HG02973 (cell line): ENCODE data around the gene ART1.

ENCODE experiments used
- ATAC-seq: cut with Tn5 transposase; IDR thresholded peaks from one replicate; pipeline ENCODE4 v1.9.1; 2021; ENCODE audit warnings: moderate library complexity; ENCODE audit not compliant: unreplicated experiment

ART1 gene

GRCh38 chr11:3664032-3664630 lies 19.2 kb downstream of the ART1 start:
- no peak for ATAC-seq

- no peak for ATAC-seq
These were observed 20.6 kb downstream of the ART1 start for GRCh38 chr11:3665336-3666022.

- no peak for ATAC-seq
These were observed 21.1 kb downstream of the ART1 start for GRCh38 chr11:3666023-3666530.

DNA sequence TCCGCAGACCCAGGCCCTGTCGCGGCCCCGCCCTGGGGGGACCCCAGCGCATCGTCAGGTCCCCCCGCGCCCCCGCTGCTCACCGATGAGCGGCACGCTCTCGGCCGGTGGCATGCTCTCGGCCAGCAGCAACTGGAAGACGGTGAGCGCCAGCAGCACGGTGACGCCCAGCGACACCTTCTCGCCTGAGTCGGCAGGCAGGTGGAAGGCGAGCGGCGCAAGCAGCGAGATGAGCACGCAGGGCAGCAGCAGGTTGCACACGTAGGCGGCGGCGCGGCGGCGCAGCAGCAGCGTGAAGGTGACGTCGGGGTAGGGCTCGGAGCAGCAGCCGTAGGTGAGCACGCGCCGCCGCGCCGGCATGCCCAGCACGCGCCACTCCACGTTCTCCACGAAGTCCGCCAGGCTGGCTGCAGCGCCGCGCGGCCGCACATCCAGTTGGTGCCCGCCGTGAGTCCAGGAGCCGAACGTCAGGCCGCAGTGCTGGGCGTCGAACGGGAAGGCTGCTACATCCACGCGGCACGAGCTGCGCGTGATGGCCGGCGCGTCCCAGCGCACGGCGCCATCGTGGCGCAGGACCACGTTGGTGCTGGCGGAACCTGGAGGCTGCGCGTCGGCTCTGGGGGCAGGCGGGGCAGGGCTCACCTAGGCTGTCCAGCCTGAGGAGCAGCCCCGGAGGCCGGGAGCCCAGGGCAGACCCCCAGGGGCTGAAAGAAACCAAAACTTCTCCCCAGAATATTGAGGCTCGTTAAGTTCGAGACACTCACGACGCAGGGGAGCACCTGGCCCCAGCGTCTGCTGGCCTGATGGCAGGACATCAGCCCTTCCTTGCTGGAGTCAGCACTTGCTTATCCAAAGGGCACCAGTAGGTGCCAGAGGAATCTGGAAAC lies 22.5 kb downstream of the ART1 start:
- no peak for ATAC-seq

DNA sequence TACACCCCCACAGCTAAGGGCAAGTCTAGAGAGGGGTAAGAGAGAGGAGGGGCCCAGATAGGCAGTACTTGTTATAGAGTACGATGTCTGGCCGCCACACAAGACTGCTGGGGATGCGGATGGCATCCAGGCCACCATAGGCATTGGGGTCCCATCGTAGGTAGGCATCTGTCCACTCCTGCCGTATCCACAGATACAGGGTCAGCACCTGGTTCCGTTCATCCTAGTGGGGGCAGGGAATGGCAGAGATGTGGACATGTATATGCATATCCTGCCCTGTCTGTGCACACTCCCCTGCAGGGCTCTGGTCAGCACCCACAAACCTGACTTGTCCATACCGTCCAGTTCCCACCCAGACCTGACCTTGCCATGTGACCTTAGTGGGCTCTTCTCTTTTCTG lies 24.2 kb downstream of the ART1 start:
- ATAC-seq = no peak

DNA sequence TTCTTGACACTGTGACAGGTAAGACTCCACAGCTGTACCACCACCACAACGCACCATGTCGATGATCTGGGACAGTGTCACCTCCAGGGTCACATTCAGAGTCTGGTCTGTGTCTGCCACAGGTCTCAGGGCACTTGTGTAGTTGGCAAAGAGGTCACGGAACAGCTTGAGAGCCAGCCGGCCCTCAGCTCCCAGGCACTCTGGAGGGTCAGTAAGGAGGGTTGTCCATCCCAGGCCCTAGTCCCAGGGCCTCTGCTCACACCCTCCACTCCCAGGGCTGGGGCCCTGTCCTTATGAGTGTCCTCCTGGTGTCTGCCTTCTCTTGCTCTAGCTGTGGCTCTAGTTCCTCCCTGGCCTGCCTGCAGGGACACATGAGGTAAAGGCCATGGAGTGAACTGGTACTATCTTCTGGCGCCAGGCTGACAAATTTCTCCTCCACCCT lies 24.8 kb downstream of the ART1 start:
- ATAC-seq = no peak

- ATAC-seq = no peak
These were observed 26.7 kb downstream of the ART1 start, which contains the start of gene CHRNA10 for GRCh38 chr11:3671334-3672254. TSS of gene CHRNA10 (minus strand) at chr11:3671384. CDS start at chr11:3671312, 72 bp downstream.

DNA sequence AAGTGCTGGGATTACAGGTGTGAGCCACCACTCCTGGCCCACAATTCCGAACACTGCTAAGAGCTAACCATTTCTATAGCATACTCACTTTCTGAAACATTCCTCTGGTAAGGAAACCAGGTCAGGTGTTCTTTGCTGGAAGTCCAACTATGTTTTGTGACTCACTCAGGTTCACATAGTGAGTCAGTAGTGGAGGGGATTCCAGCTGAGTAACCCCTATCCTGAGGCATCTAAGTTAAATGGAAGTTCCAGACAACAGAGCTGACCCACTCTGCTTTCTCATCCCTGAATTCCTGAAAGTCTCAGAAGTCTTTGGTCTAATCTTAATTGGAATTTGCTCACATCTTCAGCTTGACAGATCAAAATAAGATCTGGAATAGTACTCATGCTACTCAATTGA lies 29.3 kb downstream of the ART1 start:
- no peak for ATAC-seq

GRCh38 chr11:3675971-3676370 lies 31.0 kb downstream of the ART1 start:
- ATAC-seq = no peak

- no peak for ATAC-seq
These were observed 34.1 kb downstream of the ART1 start for GRCh38 chr11:3679077-3679476.

GRCh38 chr11:3683039-3683438 lies 38.1 kb downstream of the ART1 start:
- no peak for ATAC-seq

DNA sequence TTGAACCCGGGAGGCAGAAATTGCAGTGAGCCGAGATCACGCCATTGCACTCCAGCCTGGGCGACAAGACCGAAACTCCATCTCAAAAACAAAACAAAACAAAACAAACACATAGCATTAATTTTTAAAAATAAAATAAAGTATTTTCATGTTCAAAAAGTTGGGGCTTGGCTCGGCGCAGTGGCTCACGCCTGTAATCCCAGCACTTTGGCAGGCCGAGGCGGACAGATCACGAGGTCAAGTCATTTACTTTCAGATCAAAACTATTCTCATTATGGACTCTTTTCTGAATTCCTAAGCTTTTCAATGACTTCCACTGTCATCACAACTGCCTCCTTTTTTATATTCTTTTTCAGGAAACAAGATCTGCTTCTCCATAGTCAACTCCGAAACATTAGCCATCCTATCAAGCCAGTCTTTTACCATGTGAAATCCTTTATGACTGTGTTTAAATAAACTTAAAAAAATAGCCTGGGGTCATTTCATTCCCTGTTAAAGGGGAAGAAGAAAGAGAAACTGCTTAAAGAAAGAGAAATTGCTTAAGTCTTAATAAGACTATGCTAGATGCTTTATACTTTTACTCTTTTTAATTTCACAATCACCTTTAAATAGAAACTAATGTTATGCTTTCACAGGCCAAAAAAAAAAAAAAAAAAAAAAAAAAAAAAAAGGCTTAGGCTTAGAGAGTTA lies 39.3 kb downstream of the ART1 start:
- ATAC-seq = no peak

GRCh38 chr11:3684819-3685172 lies 39.9 kb downstream of the ART1 start:
- ATAC-seq = no peak

DNA sequence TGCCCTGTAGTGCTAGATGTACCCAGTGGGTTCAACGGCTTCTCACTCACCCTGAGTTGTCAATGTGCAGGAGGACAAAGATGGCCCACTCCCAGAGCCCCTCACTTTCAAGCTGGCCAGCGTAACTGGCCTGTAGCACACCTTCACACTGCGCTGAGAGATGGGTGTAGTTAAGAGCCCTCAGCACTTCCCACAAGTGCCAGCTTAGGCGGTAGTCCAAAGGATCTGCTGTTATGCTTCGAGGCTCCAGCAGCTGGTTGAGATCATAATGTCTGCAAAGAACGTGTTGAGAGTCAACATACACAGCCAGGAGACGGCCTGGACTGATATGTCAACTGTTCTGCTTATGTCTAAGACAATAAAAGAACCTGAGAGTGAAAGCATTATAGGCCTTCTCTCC lies 41.0 kb downstream of the ART1 start:
- ATAC-seq = no peak

DNA sequence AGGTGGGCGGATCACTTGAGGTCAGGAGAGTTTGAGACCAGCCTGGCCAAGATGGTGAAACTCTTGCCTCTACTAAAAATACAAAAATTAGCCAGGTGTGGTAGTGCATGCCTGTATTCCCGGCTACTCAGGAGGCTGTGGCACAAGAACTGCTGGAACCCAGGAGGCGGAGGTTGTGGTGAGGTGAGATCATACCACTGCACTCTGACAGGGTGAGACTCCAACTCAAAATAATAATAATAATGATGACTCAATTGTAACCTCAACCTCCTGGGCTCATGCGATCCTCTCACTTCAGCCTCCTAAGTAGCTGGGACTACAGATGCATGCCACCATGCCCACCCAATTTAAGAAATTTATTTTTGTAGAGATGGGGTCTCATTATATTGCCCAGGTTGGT lies 41.8 kb downstream of the ART1 start:
- ATAC-seq = no peak

GRCh38 chr11:3700410-3700809 lies 55.5 kb downstream of the ART1 start:
- ATAC-seq = no peak

- ATAC-seq = no peak
These were observed 56.0 kb downstream of the ART1 start for GRCh38 chr11:3700910-3701309.

DNA sequence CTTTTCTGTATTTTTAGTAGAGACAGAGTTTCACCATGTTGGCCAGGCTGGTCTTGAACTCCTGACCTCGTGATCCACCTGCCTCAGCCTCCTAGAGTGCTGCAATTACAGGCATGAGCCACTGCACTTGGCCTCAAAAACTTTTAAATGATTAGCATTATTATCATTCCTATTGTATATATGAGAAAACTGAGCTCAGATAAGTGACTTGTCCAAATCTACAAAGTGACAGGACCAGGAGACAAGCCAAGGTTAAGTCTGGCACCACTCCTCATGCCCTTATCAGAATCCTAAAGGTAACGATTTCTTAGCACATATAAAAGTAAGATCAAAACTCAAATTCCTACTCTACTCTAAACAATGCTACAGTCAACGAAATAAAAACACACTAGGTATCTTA lies 58.5 kb downstream of the ART1 start:
- ATAC-seq = no peak

- no peak for ATAC-seq
These were observed 62.2 kb downstream of the ART1 start for GRCh38 chr11:3707176-3707575.

DNA sequence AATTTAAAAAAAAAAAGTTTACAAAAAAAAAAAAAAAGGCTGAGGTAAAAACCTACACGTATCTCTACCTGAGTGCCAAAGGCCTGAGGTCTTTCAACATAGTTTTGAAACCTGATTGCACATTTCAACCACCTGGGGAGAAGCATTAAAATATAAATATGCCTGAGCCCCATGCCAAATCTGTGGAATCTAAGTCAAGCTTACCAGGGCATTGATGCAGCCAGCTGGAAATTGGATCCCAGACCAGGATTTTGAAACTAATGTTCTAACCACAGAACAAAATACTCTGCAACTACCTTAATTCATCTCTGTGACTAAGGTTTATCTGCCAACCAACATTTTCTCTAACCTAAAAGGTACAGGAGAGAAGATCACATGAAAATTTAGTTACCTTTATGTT lies 65.0 kb downstream of the ART1 start:
- ATAC-seq = no peak
